GM23338 (cell line): ENCODE measurements around the gene CDH23. TPM values are rescaled to one million over a fixed set of nuclear protein-coding genes. Genes with fewer than 3 reads are reported as not detected.

Experiments
- ATAC-seq: fragments of 200-7000 bp; cut with Tn5 transposase; 3 replicates; pipeline ENCODE4 v1.9.1; 2020
- DNase-seq: peaks from one replicate; pipeline ENCODE4 v3.0.0-alpha.2; 2015; ENCODE audit warnings: low spot score
- H2AFZ ChIP-seq: fragments of 200-600 bp; sonication (generic); 2 replicates; pipeline ENCODE4 v1.8.0; 2016; ENCODE audit warnings: antibody characterized with exemption, mild to moderate bottlenecking, moderate library complexity
- H3F3A ChIP-seq: fragments of 200-600 bp; sonication (generic); replicated peaks from 2 replicates; pipeline ENCODE4 v1.8.0; 2017; ENCODE audit warnings: antibody characterized with exemption, mixed run types, low read depth
- H3K27ac ChIP-seq: fragments of 200-600 bp; sonication (generic); 2 replicates; pipeline ENCODE4 v1.6.1; 2016; ENCODE audit warnings: low read depth
- H3K27me3 ChIP-seq: fragments of 200-600 bp; sonication (generic); 2 replicates; pipeline ENCODE4 v1.8.0; 2016; ENCODE audit warnings: mild to moderate bottlenecking, mixed run types, moderate library complexity; ENCODE audit not compliant: insufficient read depth
- H3K36me3 ChIP-seq: fragments of 200-600 bp; sonication (generic); 2 replicates; pipeline ENCODE4 v1.8.0; 2016; ENCODE audit warnings: mild to moderate bottlenecking; ENCODE audit not compliant: insufficient read depth
- H3K4me1 ChIP-seq: fragments of 200-600 bp; sonication (generic); 2 replicates; pipeline ENCODE4 v1.8.0; 2016; ENCODE audit warnings: mild to moderate bottlenecking, moderate library complexity; ENCODE audit not compliant: insufficient read depth
- H3K4me2 ChIP-seq: fragments of 200-600 bp; sonication (generic); 2 replicates; pipeline ENCODE4 v1.7.1; 2017; ENCODE audit warnings: mixed run types
- H3K4me3 ChIP-seq: fragments of 200-600 bp; sonication (generic); 2 replicates; pipeline ENCODE4 v1.6.1; 2016; ENCODE audit warnings: mixed run types
- H3K79me2 ChIP-seq: fragments of 200-600 bp; sonication (generic); replicated peaks from 2 replicates; pipeline ENCODE4 v1.8.0; 2017; ENCODE audit warnings: mild to moderate bottlenecking; ENCODE audit not compliant: insufficient read depth
- H3K9me2 ChIP-seq: fragments of 200-600 bp; sonication (generic); 2 replicates; pipeline ENCODE4 v1.8.0; 2017; ENCODE audit not compliant: insufficient read depth
- H4K20me1 ChIP-seq: fragments of 200-600 bp; sonication (generic); replicated peaks from 2 replicates; pipeline ENCODE4 v1.8.0; 2017; ENCODE audit warnings: mild to moderate bottlenecking; ENCODE audit not compliant: insufficient read depth
- H3K27ac Mint-ChIP-seq: 2 replicates; pipeline ENCODE4 v1.8.0; 2020; ENCODE audit warnings: inconsistent platforms, mild to moderate bottlenecking, moderate library complexity, mixed read lengths
- H3K27me3 Mint-ChIP-seq: 3 replicates; pipeline ENCODE4 v1.8.0; 2022; ENCODE audit warnings: low read depth, mild to moderate bottlenecking, moderate library complexity, mixed read lengths, inconsistent platforms; ENCODE audit not compliant: insufficient read depth, poor library complexity
- H3K36me3 Mint-ChIP-seq: 3 replicates; pipeline ENCODE4 v1.8.0; 2021; ENCODE audit warnings: low read depth, mild to moderate bottlenecking, inconsistent platforms, moderate library complexity, mixed read lengths
- H3K4me1 Mint-ChIP-seq: 3 replicates; pipeline ENCODE4 v1.8.0; 2020; ENCODE audit warnings: mild to moderate bottlenecking, inconsistent platforms, mixed read lengths
- H3K4me3 Mint-ChIP-seq: 3 replicates; pipeline ENCODE4 v1.8.0; 2021; ENCODE audit warnings: moderate library complexity, mild to moderate bottlenecking, inconsistent platforms, mixed read lengths
- H3K9me3 Mint-ChIP-seq: 3 replicates; pipeline ENCODE4 v1.8.0; 2020; ENCODE audit warnings: moderate library complexity, mild to moderate bottlenecking, inconsistent platforms, mixed read lengths
- CREB1 ChIP-seq: fragments of 250-450 bp; sonication (Bioruptor Pico); IDR thresholded peaks from 2 replicates; pipeline ENCODE4 v1.5.0; 2020; ENCODE audit warnings: low read depth, mild to moderate bottlenecking, moderate library complexity
- CTCF ChIP-seq, 2 experiments: fragments of 200-600 bp in 1 of 2; sonication (generic) in 1 of 2; conservative IDR thresholded peaks; 2 replicates each; pipeline versions ENCODE4 v1.5.1 to v1.6.1; 2016 to 2017; ENCODE audit warnings: antibody characterized with exemption in 2 of 2, low read depth in 2 of 2, mild to moderate bottlenecking in 2 of 2, moderate library complexity in 1 of 2
- ETS1 ChIP-seq: IDR thresholded peaks from 2 replicates; pipeline ENCODE4 v1.6.1; 2016; ENCODE audit warnings: antibody characterized with exemption
- EZH2 ChIP-seq: fragments of 200-600 bp; sonication (generic); IDR thresholded peaks from one replicate; pipeline ENCODE4 v1.8.0; 2017; ENCODE audit warnings: antibody characterized with exemption, mild to moderate bottlenecking, low read depth; ENCODE audit not compliant: unreplicated experiment
- EZH2phosphoT487 ChIP-seq: fragments of 200-600 bp; sonication (generic); IDR thresholded peaks from one replicate; pipeline ENCODE4 v1.8.1; 2018; ENCODE audit warnings: antibody characterized with exemption; ENCODE audit not compliant: unreplicated experiment
- JUNB ChIP-seq: IDR thresholded peaks from one replicate; pipeline ENCODE4 v1.6.1; 2016; ENCODE audit warnings: antibody characterized with exemption; ENCODE audit not compliant: unreplicated experiment
- NANOG ChIP-seq: IDR thresholded peaks from 2 replicates; pipeline ENCODE4 v1.6.1; 2016; ENCODE audit warnings: antibody characterized with exemption, borderline replicate concordance
- POLR2AphosphoS5 ChIP-seq: IDR thresholded peaks from 2 replicates; pipeline ENCODE4 v1.6.1; 2016; ENCODE audit warnings: antibody characterized with exemption, low read depth
- REST ChIP-seq: IDR thresholded peaks from one replicate; pipeline ENCODE4 v1.6.1; 2018; ENCODE audit warnings: antibody characterized with exemption; ENCODE audit not compliant: unreplicated experiment
- STAT1 ChIP-seq: IDR thresholded peaks from one replicate; pipeline ENCODE4 v1.6.1; 2016; ENCODE audit warnings: antibody characterized with exemption; ENCODE audit not compliant: unreplicated experiment
- ZNF114 ChIP-seq: fragments of 250-450 bp; sonication (Bioruptor Pico); IDR thresholded peaks from 2 replicates; pipeline ENCODE4 v1.5.0; 2020; ENCODE audit warnings: mild to moderate bottlenecking, moderate library complexity
- ZNF331 ChIP-seq: fragments of 250-450 bp; sonication (Bioruptor Pico); IDR thresholded peaks from 2 replicates; pipeline ENCODE4 v1.5.0; 2020; ENCODE audit warnings: low read depth, mild to moderate bottlenecking, moderate library complexity
- ZNF462 ChIP-seq: fragments of 250-450 bp; sonication (Bioruptor Pico); IDR thresholded peaks from 2 replicates; pipeline ENCODE4 v1.5.0; 2020; ENCODE audit warnings: mild to moderate bottlenecking, moderate library complexity
- polyA plus RNA-seq: library from polyadenylated mRNA; unstranded; fragments of >200 nt; fragmentation: Nextera tagmentation; extraction: Ambion mirVana; gene quantifications from 2 replicates; pipeline ENCODE4 v1.2.1, GENCODE V29; 2016
- total RNA-seq: library from RNA; depleted of rRNA; stranded (reverse); fragments of >200 nt; shearing (Covaris generic); gene quantifications from 2 replicates; pipeline ENCODE4 v1.2.3, GENCODE V29; 2014

The CDH23 gene
- total and polyA plus RNA-seq, 2 experiments from 2014 or later, result 0.95 to 4.3 TPM

GRCh38 chr10:71419750-71420149 is 23.0 kb downstream of the CDH23 start:
- Mint-ChIP-seq H3K9me3 (no peaks in the 10 kb centered on the region; the same call in 2 of the 3 replicates), H3K4me3 (no peak overlapping the region), H3K4me1 (peaks cover 2% of the 10 kb centered on the region; the same call in 1 of the 3 replicates), H3K27me3 (peaks cover 6% of the 10 kb centered on the region), H3K27ac (no peak overlapping the region), H3K36me3 (no peaks in the 10 kb centered on the region)
- Histone ChIP-seq H4K20me1 (no peaks in the 10 kb centered on the region), H3K9me2 (no peaks in the 10 kb centered on the region), H3K4me1 (no peaks in the 10 kb centered on the region), H3K27me3 (no peaks in the 10 kb centered on the region), H3F3A (no peaks in the 10 kb centered on the region), H3K4me2 (no peak overlapping the region), H3K4me3 (no peak overlapping the region), H3K36me3 (no peaks in the 10 kb centered on the region), H3K79me2 (no peaks in the 10 kb centered on the region), H3K27ac (no peak overlapping the region), H2AFZ (no peak overlapping the region)
- no peak for ATAC-seq
- no peak for TF ChIP-seq JUNB
- TF ChIP-seq ZNF114 (CRISPR knock-in tag), result no peak
- TF ChIP-seq ETS1, result no peak
- TF ChIP-seq EZH2phosphoT487, result no peak
- TF ChIP-seq REST, result no peak
- TF ChIP-seq EZH2, result no peak
- TF ChIP-seq CTCF (conservative IDR thresholded peaks at IDR 0.05; ENCODE audit: low read depth in 2 of 2), result no peak
- TF ChIP-seq ZNF331, result no peak
- TF ChIP-seq CREB1 (CRISPR knock-in tag), result no peak
- TF ChIP-seq STAT1, result no peak
- no peak for TF ChIP-seq NANOG
- no peak for TF ChIP-seq POLR2AphosphoS5
- no peak for TF ChIP-seq ZNF462 (CRISPR knock-in tag)
- no peak for DNase-seq
